Hematopoietic multipotent progenitor cell treated with erythropoietin and hydrocortisone succinate and interleukin-3 and kit ligand, for 8 days (in vitro differentiated cells): ENCODE data around the gene NSL1.

ENCODE experiments used
- DNase-seq: peaks from one replicate; pipeline ENCODE4 v3.0.0-alpha.2; 2015

The NSL1 gene

DNA sequence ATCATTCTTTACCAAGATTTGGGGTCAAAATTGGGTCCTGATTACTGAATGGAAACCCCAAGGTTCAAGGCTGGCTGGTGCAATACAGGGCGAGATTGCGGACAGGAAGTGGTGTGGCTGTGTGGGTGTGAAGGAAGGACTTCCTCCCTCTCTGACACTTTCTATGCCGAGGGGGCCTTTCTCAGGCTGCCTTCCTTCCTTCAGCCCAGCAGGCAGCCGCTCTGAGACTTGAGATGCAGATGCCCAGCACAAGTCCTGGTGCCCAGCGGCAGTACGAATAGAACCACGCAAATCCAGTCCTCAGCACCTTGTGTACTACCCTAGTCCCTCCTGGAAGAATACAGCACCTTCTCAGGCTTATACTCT is 108.2 kb downstream of the NSL1 start:
- DNase-seq = no peak

GRCh38 chr1:212680680-212681389 is 110.7 kb downstream of the NSL1 start:
- DNase-seq = no peak

GRCh38 chr1:212678456-212679410 is 112.8 kb downstream of the NSL1 start:
- no peak for DNase-seq

DNA sequence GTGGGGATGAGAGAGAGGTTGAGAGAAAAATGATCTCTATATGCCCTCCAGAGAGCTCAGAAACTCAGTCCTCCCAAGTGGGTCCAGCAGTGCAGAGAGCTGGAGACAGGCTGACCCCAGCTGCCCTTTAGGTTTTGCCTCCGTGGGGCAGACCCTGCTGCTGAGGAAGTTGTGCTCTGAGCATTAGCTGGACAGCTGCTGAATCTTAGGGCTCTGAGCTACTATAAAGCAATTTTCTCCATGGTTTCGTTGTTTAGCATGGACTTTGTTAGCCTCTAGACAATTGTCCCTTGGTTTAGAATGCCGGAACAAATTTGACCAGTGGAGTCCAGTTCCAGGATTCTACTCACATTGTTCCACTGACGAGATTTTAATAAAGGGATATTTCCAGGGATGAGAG is 114.0 kb downstream of the NSL1 start:
- DNase-seq = no peak

DNA sequence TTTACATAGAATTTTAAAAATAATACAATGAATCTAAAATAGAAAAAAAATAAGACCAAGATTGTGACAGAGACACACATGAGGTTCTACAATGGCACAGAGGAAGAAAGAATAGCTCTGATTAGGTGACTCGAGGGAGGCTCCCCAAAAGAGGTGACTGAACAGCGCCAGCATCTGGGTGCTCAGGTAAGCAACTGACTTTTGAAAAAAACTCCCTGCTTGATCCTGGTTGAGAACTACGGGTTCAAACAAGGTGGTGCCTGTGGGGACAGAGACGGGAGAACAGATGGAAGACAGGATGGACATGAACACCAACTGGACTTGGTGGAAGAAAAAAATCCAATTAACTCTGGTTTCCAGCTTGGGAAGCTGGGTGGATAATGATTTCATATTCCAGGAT is 114.4 kb downstream of the NSL1 start:
- DNase-seq = no peak
